Measurements from ENCODE around the gene CLCA1.

DNA sequence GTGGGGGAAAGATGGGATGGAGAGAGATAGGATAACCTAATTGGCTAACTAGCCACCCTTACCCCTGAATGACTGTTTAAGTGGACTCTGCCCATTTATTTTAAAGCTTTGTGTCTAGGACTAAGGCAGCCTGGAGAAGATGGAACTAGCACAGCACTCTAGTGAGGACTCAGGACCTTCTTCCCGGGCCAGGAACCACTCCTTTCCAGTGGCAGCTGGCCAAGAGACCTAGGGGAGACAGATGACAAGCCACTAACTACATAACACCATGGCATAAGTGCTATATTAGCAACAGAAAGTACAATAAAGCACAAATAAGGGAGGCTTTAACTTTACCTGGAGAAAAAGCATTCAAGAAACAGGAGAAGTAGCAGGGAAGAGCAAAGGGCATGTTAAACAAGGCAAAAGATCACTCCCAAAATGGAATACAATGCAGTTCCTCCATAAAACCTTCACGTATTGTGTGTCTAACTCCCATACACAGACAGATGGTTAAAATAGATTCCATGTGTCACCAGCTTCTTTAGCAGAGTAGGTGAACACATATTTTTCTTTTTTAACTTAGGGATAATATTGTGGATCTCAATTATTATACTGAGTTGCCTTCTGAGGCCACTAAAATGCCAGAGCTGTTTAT, 20.6 kb downstream of the CLCA1 start:
- TF ChIP-seq POLR2AphosphoS5 (IDR thresholded peaks at IDR 0.05) (no peak), CTCF (IDR thresholded peaks at IDR 0.05) (no peak)

All from sigmoid colon (tissue), 4 donors.